GM21447 (cell line): ENCODE data around the gene NOXO1.

Source experiments
- ATAC-seq: cut with Tn5 transposase; IDR thresholded peaks from one replicate; pipeline ENCODE4 v1.9.1; 2021; ENCODE audit not compliant: unreplicated experiment

The NOXO1 gene

DNA sequence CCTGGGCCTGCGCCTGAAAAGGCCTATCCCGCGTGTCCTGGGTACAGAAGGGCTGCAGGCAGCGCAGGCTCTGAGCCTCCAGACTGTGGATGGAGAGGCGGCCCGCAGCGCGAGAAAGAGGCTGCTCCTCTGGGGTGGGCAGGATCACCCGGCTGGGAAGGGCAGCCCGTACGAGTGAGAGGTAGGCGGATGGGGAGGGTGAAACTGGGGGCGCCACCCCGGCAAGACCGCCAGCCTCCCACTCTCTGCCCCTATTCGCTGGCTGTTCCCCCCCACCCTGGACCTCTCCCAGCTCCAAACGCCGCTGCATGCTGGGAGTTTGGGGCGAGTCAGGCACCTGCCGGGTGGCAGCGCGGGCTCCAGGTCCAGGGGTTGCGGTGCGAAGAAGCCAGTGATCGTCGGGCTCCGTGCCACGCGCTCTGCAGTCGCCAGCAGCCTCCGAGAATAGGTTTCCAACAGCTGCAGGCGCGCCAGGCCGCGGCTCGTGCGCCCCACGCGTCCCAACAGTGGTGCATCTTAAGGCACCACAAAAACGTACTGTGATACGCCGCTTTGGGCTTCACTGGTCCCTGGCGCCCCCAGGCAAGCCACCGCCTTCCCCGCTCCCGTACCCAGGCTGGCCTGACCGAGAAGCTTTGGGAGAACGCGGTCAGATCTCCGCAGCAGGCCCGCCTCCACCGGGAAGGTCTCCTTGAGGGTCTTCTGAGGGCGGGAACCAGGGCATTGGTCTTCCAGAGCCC lies 1.1 kb downstream of the NOXO1 start:
- ATAC-seq, result no peak

DNA sequence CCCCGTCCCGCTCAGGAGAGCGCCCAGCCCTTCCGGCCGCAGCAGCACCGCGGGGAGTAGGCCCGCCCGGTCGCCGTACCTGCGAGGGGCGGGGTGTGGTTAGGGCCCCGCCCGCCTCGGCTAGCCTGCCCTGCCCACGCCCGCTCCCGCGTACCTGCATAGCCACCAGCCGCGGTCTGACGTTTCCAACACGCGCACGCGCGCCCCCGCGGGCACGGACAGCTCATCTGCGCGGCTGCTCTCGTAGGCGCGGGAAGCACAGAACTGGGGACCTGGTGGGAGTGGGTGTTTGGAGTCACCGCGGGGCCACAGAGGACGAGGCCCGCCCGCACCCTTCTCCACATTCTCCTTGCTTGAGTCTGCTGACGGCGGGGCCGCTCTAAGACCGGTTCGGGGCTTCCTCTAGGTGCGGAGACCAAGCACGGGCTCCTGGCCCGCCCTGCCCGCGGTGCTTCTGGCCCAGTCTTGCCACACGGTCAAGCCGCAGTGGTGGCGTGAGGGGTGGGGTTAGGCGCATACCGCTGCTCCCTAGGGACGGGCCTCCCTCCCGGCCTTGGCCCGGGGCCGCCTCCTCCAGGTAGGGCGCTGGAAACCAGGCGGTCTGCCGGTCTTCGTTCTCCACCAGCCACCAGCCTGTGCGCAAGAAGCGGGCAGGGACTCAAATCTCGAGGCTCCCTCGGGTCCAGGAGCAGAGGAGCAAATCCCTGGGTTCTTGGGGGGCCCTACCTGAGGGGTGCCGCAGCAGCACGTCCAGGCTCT lies 1.8 kb downstream of the NOXO1 start:
- no peak for ATAC-seq

DNA sequence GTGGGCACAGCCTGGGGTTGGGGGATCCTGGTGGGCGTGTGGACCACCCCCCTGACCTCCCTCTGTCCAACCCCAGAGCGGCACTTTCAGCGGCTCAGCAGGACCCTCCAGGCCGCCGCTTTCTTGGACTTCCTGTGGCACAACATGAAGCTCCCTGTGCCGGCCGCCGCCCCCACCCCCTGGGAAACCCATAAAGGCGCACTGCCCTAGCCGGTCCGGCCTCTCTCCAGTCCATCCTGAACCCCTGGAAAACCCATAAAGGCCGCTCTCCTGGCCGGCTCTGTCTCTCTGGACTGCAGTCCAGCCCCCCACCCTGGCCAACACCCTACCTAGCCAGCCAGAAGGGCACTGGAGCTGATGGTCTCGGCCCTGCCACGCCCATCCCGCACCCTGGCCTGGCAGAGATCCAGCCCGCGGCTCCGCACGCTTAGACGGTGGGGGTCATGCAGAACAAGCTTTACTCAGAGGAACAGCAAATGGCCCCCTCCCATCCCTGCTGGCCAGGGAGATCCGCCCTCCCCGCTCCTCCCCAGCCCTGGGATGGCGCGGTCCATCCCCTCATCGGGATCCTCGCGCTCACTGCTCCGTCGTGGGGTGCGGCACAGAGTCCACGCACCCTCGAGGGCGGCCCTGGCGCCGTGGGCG lies 2.7 kb downstream of the NOXO1 start:
- no peak for ATAC-seq

DNA sequence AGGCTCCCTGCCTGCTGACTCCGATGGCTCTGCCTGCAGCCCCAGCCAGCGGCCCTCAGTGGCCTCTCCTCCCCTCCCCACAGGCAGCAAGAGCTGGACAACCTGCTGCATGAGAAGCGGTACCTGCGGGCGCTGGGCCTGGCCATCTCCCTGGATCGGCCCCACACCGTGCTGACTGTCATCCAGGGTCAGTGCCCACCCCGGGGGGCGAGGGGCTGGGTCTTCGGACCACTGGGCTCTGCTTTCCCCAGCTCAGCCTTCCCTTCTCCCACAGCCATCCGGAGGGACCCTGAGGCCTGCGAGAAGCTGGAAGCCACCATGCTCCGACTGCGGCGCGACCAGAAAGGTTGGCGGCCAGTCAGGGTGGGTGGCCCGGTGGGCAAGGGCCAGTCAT lies 3.4 kb downstream of the NOXO1 start:
- no peak for ATAC-seq

DNA sequence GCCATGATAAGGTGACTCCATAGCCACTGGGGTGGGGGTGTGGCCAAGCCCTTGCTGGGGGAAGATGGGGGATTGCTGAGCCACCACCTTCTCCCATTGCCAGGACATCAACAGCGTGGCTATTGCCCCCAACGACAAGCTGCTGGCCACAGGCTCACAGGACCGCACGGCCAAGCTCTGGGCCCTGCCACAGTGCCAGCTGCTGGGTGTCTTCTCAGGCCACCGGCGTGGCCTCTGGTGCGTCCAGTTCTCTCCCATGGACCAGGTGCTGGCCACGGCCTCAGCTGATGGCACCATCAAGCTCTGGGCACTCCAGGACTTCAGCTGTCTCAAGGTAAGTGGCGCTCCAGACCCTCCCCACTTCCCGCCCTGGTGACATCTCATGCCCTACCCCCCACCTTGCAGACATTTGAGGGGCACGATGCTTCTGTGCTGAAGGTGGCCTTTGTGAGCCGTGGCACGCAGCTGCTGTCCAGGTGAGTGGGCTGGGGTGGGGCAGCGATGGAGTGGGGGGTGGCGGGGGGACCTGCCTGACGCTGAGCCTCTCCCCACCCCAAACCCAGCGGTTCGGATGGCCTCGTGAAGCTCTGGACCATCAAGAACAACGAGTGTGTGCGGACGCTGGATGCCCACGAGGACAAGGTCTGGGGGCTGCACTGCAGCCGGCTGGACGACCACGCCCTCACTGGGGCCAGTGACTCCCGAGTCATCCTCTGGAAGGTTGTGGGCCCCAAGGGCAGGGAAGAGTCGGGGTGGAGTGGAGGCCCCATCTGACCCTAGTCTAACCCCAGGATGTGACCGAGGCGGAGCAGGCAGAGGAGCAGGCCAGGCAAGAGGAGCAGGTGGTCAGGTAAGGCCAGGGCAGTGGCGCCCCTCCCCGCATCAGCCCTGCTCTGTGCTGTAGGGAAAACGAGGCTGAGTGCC lies 4.1 kb downstream of the NOXO1 start:
- no peak for ATAC-seq

DNA sequence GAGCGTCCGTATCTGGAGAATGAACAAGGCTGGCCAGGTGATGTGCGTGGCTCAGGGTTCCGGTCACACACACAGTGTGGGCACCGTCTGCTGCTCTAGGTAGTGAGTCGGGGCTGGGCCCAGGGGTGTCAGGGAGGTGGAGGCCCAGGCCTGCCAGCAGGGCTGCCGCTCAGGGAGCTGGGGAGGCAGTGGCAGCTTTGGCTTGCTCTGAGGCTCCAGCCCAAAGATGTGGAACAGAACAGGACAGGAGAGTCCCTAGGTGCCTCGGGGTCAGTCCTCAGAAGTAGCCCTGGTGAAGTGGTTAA lies 5.1 kb downstream of the NOXO1 start:
- no peak for ATAC-seq

DNA sequence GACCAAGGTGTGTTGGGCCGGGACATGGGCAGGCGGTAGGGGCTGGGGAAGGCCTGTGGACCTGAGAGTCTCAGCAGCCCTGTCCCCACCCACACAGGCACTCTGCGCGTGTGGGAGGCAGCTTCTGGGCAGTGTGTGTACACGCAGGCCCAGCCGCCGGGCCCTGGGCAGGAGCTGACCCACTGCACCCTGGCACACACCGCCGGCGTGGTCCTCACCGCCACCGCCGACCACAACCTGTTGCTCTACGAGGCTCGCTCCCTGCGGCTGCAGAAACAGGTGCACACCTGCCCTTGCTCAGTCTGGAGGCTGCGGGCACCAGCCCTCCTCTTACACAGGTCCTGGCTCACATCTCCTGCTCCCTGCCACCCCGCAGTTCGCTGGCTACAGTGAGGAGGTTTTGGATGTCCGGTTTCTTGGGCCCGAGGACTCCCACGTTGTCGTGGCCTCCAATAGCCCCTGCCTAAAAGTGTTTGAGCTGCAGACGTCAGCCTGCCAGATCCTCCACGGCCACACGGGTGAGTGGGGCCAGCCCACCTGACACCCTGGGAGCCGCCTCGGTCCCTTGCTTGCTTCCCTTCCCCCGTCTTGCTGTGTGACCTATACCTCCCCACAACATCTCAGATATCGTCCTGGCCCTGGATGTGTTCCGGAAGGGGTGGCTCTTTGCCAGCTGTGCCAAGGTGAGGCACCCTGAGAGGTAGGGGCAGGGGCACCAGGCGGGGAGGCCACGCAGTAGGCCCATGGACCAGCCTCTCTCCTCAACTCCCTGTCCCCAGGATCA lies 5.6 kb downstream of the NOXO1 start:
- no peak for ATAC-seq

DNA sequence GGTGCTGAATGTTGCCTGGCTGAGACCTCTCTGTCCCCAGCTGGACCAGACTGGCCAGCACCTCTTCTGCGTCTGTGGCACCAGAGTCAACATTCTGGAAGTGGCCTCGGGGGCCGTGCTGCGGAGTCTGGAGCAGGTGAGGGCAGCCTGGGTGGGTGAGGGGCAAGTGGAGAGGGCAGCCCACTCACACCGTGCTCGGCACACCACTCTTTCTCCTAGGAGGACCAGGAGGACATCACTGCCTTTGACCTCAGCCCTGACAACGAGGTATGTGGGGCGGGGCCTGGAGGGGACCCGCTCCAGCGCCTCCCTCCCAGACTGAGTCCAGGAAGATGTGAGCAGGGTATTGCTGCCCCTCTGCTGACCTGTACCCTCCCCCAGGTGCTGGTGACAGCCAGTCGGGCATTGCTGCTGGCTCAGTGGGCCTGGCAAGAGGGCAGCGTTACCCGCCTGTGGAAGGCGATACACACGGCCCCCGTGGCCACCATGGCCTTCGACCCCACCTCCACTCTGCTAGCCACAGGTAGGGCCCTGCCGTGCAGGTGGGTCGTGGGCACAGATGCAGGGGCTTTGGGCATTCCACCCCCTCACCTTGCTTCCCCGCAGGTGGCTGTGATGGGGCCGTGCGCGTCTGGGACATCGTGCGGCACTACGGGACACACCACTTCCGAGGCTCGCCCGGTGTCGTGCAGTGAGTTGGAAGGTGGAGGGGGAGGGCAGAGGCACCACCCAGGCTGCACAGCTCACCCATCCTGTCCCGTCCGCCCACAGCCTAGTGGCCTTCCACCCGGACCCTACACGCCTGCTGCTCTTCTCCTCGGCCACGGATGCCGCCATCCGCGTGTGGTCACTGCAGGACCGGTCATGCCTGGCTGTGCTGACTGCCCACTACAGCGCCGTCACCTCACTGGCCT lies 6.9 kb downstream of the NOXO1 start:
- no peak for ATAC-seq

DNA sequence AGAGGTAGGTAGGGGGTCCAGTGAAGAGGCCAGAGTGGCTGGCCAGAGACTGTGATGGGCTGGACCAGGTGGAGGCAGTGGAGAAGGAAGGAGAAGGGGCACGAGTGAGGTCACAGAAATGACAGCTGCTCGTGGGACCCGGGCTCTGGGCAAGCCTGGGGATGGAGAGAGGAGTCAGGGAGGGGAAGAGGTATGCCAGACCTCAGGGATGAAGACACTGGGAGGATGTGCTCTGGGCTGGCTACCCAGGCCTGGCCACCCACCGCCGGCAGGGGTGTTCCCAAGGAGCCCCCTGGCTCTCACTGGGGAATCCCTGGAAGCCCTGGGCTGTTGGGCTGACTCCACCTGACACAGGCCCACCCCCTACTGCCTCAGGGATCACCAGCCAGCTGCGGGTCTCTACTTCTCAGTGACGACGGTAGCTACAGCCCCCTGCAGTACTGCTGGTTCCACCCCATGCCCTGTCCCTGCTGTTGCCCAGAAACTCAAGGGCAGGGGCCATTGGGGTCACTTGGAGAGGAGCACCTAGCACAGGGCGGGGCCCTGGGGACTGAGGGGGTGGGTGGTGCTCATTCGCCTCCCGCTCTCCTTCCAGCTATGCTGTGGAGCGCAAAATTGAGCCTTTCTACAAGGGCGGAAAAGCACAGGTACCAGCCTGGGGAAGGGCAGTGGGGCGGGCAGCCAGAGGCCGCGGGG lies 7.7 kb downstream of the NOXO1 start:
- no peak for ATAC-seq

DNA sequence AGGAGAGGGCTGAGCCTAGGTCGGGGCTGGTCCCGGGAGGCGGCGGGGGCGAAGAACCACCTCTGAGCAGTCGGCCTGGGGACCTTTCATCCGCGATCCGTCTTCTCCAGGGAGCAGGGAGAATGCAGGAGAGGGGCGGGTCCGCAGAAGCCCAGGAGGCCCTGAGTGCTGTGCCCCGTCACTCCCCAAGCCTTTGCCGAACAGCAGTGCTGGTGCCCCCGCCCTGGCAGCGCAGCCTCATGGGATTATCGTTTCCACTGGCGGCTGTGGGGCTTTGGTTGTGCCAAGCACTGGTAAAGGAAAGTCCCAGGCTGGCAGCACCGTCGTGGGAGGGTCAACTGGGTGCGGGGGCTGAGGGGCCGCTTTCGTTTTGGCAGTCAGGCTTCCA lies 8.8 kb downstream of the NOXO1 start:
- no peak for ATAC-seq

DNA sequence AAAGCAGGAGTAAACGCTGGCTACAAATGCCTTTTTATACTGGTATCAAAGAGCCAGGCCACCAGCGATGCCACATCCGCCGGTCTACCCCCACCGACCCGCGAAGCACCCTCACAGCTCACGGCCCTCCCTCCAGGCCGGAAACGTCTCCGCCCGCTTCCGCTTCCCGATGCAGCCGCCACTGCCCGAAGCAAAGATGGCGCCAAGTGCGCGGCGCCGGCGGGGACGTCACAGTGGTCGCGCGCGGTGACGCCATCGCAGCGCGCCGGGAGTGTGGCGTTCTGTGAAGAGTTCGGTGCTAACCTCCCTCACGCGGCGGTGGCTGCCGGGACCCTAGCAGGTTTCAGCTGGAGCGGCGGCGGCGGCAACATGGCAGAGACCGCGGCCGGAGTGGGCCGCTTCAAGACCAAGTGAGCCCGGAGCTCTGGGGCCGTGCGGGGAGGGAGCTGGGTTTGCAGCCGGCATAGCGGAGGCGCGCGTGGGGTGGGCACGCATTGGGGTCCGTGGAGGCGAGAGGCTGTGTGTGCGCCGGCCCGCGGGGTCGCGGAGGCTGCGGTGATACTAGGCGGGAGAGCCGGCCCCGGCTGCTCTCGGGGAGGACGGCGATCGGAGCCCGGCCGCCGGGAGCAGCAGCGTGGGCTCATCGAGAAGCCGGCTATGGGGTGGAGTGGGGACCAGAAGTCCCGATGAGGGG lies 9.3 kb downstream of the NOXO1 start, which contains the start of gene TBL3:
Gene TBL3 (plus strand): TSS at position 258 of the 694 bp plus-strand sequence. CDS start 112 bp downstream, at position 370.
- ATAC-seq, result peak; percentile 78

DNA sequence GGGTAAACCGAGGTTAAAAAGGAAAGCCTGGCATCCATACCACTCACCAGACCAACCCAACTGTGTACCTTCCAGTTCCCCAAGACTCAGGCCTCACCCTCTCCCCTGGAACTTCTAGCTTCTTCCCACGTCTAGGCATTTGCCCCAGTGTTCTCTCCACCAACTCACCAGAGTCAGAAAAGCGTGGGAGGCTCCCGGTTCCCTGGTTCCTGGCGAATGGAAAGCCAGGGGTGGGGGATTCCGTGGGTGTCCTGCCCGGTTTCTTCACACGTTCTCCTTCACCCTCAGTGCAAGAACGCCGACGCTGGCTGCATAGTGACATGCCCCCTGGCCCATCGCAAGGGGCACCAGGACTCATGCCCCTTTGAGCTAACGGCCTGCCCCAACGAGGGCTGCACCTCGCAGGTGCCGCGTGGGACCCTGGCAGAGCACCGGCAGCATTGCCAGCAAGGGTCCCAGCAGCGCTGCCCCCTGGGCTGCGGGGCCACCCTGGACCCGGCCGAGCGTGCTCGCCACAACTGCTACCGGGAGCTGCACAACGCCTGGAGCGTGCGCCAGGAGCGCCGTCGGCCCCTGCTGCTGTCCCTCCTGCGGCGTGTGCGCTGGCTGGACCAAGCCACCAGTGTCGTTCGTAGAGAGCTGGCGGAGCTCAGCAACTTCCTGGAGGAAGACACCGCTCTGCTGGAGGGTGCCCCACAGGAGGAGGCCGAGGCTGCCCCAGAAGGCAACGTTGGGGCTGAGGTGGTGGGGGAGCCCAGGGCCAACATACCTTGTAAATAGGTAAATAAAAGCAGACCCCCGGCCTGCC lies 12.9 kb downstream of the NOXO1 start:
- ATAC-seq, result no peak

DNA sequence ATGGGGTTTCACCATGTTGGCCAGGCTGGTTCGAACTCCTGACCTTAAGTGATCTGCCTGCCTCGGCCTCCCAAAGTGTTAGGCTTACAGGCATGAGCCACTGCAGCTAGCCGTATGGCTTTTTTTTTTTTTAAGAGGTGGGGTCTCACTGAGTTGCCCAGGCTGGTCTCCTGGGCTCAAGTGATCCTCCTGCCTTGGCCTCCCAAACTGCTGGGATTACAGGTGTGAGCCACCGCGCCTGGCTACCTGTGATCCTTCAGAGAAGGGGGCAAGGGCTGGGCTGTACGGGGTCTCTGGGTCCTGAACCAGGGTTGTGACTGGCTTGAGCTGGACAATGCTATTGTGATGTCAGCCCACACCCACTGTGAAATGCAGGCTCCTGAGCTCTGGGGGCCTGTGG lies 14.8 kb downstream of the NOXO1 start, which contains the start of gene RNF151:
Gene RNF151 (plus strand): TSS at position 397 of the 400 bp plus-strand sequence. CDS start 26 bp downstream, outside the sequence.
- ATAC-seq, result no peak

DNA sequence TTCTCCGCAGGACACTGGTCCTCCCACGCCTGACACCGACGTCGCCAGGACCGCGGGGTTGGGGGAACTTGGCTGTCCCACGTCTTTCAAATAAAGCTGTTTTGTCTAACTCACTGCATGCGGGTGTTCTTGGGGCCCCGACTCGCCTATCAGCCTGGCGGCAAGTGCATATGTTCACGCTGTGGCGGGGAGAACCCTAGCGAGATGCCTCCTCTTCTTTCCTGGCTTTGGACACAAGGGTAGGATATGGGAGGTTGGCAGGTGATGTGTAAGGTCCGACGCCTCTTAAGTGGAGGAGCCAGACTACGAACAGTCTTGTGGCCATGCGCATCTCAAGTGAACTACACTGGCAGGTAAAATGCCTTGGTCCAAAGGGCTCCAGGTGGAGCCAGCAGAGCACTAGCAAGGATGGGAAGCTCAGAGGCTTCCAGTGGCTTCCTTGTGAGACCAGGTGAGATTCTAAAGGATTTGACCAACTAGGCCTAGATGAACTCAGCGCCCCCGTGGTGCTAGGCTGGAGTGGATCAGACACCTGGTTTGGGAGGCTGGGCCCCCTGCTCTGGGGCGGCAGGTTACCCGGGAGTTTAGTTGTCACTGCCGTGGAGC lies 15.8 kb downstream of the NOXO1 start:
- ATAC-seq, result no peak

DNA sequence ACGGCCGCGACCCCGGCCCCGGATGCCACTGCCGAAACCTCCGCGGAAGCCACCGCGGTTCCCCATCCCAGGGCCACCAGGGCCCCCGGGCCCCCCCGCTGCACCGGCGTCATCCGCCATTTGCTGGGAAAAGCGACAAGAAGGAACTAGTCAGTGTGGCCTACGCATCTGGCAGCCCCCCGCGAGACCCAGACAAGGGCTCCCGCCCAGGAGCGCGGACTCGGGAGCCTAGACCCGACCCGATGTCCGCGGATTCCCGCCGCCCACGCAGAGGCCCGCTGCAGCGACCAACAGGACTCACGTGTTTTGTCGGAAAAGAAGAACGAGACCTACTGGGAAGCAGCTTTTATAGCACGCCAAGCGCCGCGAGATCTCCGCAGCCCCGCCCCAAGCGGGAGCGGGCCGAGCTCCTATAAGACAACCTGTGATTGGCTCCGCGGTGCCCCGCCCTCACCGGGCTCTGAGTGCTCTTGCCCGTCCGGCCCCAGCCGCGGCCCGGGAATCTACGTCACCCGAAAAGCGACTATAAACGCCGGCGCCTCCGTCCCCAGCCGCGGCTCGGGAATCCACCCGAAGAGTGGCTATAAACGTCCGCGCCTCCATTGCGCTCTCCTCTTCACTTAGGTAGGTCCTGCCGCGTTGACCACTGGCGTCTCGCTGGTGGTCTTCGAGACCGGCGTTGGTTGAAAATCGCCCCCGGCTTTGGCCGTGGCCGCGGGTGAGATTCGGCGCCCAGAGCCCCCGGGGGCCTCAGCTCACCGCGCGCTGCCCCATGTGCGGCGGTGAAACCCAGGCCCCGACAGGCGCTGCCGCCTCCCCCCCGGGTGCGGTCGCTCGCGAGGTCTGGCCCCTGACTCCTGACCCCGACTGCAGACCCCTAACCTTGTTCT lies 16.5 kb downstream of the NOXO1 start, which contains the start of gene RPS2:
Gene RPS2 (minus strand): TSS at position 321 of the 890 bp plus-strand sequence. CDS start 201 bp downstream, at position 120.
- ATAC-seq, result peak; percentile 77
